IMR-90 (cell line): ENCODE data around the gene IQSEC1. TPM values are rescaled to one million over a fixed set of nuclear protein-coding genes. Genes with fewer than 3 reads are reported as not detected.

Experiments used
- ATAC-seq: fragments of 200-7000 bp; cut with Tn5 transposase; 2 replicates; pipeline ENCODE4 v1.9.1; 2020; ENCODE audit warnings: low read depth, mild to moderate bottlenecking, moderate library complexity
- BruUV-seq: library from RNA; stranded (reverse); fragments of 400-500 nt; replicated peaks from 2 replicates; lab custom pipeline; 2021; lab: Mats Ljungman, UMichigan
- CTCF ChIA-PET: fragments of 300-600 bp; formaldehyde crosslinking; extraction: SDS; loops from one replicate; lab custom pipeline; 2021; ENCODE audit warnings: antibody characterized with exemption; lab: Yijun Ruan, JAX
- POLR2A ChIA-PET: fragments of 300-600 bp; sonication (Branson Sonifier 250); formaldehyde crosslinking; loops from one replicate; lab custom pipeline; 2022; ENCODE audit warnings: antibody characterized with exemption; ENCODE audit not compliant: unreplicated experiment; lab: Charles Lee
- DNase-seq: peaks from one replicate; pipeline ENCODE4 v3.0.0; 2013
- H2AFZ ChIP-seq: replicated peaks from 2 replicates; pipeline ENCODE3; 2013; ENCODE audit warnings: low read length, mild to moderate bottlenecking; ENCODE audit not compliant: poor library complexity
- H2AK5ac ChIP-seq: 2 replicates; pipeline ENCODE4 v1.6.1; 2013; ENCODE audit warnings: low read depth, low read length, inconsistent platforms
- H2AK9ac ChIP-seq: replicated peaks from 2 replicates; pipeline ENCODE3; 2013; ENCODE audit warnings: mild to moderate bottlenecking, low read depth, low read length, moderate library complexity; ENCODE audit not compliant: poor library complexity
- H2BK120ac ChIP-seq: 2 replicates; pipeline ENCODE4 v1.6.1; 2013; ENCODE audit warnings: low read depth, low read length, inconsistent platforms
- H2BK15ac ChIP-seq: 3 replicates; pipeline ENCODE4 v1.6.1; 2013; ENCODE audit warnings: low read depth, low read length, inconsistent platforms
- H2BK20ac ChIP-seq: 2 replicates; pipeline ENCODE4 v1.6.1; 2013; ENCODE audit warnings: low read depth, mild to moderate bottlenecking, inconsistent platforms, low read length, moderate library complexity
- H2BK5ac ChIP-seq: 2 replicates; pipeline ENCODE4 v1.6.1; 2013; ENCODE audit warnings: mild to moderate bottlenecking, low read depth, low read length, inconsistent platforms; ENCODE audit not compliant: poor library complexity, severe bottlenecking
- H3K14ac ChIP-seq: replicated peaks from 2 replicates; pipeline ENCODE4 v1.6.1; 2013; ENCODE audit warnings: low read depth, low read length, inconsistent platforms
- H3K18ac ChIP-seq: 2 replicates; pipeline ENCODE4 v1.6.1; 2013; ENCODE audit warnings: low read depth, low read length, control low read depth
- H3K23ac ChIP-seq: 2 replicates; pipeline ENCODE4 v1.6.1; 2013; ENCODE audit warnings: low read depth, low read length, inconsistent platforms
- H3K27ac ChIP-seq: 2 replicates; pipeline ENCODE4 v1.5.1; 2013; ENCODE audit warnings: mild to moderate bottlenecking, control low read depth, low read length; ENCODE audit not compliant: insufficient read depth
- H3K27me3 ChIP-seq: 2 replicates; pipeline ENCODE4 v1.6.1; 2013; ENCODE audit warnings: low read length; ENCODE audit not compliant: control insufficient read depth, insufficient read depth
- H3K36me3 ChIP-seq: 2 replicates; pipeline ENCODE4 v1.6.1; 2013; ENCODE audit warnings: low read length, mixed read lengths; ENCODE audit not compliant: control insufficient read depth, insufficient read depth
- H3K4ac ChIP-seq: 2 replicates; pipeline ENCODE4 v1.6.1; 2013; ENCODE audit warnings: low read depth, low read length, inconsistent platforms
- H3K4me1 ChIP-seq: 2 replicates; pipeline ENCODE4 v1.6.1; 2013; ENCODE audit warnings: low read length, mixed read lengths; ENCODE audit not compliant: control insufficient read depth, insufficient read depth
- H3K4me2 ChIP-seq: 2 replicates; pipeline ENCODE4 v1.6.1; 2013; ENCODE audit warnings: low read depth, mild to moderate bottlenecking, control low read depth, low read length, moderate library complexity
- H3K4me3 ChIP-seq: 2 replicates; pipeline ENCODE4 v1.5.1; 2013; ENCODE audit warnings: low read depth, mild to moderate bottlenecking, control low read depth, low read length, moderate library complexity; ENCODE audit not compliant: insufficient read depth
- H3K56ac ChIP-seq: 2 replicates; pipeline ENCODE4 v1.6.1; 2013; ENCODE audit warnings: low read length, inconsistent platforms; ENCODE audit not compliant: insufficient read depth; ENCODE audit errors: extremely low read depth
- H3K79me1 ChIP-seq, 2 experiments: 2 replicates each; pipeline ENCODE4 v1.6.1; 2013; ENCODE audit warnings: low read length in 2 of 2, inconsistent platforms in 1 of 2, low read depth in 1 of 2
- H3K9ac ChIP-seq: 2 replicates; pipeline ENCODE4 v1.6.1; 2013; ENCODE audit warnings: low read depth, low read length, control low read depth
- H3K9me1 ChIP-seq: 2 replicates; pipeline ENCODE4 v1.6.1; 2013; ENCODE audit warnings: low read length, inconsistent platforms; ENCODE audit not compliant: insufficient read depth
- H3K9me3 ChIP-seq: 2 replicates; pipeline ENCODE4 v1.6.1; 2013; ENCODE audit warnings: low read length; ENCODE audit not compliant: control insufficient read depth, insufficient read depth
- H4K20me1 ChIP-seq: 2 replicates; pipeline ENCODE4 v1.6.1; 2013; ENCODE audit warnings: low read length, inconsistent platforms; ENCODE audit not compliant: insufficient read depth
- H4K5ac ChIP-seq: 2 replicates; pipeline ENCODE4 v1.6.1; 2013; ENCODE audit warnings: mild to moderate bottlenecking, low read depth, low read length, control low read depth
- H4K8ac ChIP-seq, 2 experiments: 2 replicates each; pipeline ENCODE4 v1.6.1; 2013; ENCODE audit warnings: low read depth in 2 of 2, low read length in 2 of 2, control low read depth in 1 of 2, inconsistent platforms in 1 of 2
- H4K91ac ChIP-seq: 2 replicates; pipeline ENCODE4 v1.6.1; 2013; ENCODE audit warnings: low read depth, low read length, inconsistent platforms; ENCODE audit not compliant: insufficient read depth
- CEBPB ChIP-seq: IDR thresholded peaks from 2 replicates; pipeline ENCODE4 v1.6.1; 2012; ENCODE audit warnings: low read depth, low read length, improper control_type of control experiment
- FOS ChIP-seq: fragments of 150-350 bp; IDR thresholded peaks from 2 replicates; pipeline ENCODE4 v1.6.1; 2016; ENCODE audit warnings: low read depth, low read length
- WGBS, 2 experiments: methylation state at CpG; one replicate each; pipeline versions ENCODE4 v1.1.5 to v1.1.7; 2013; ENCODE audit warnings: missing lambda C conversion rate in 2 of 2; ENCODE audit not compliant: insufficient read length in 1 of 2; ENCODE audit errors: extremely low coverage in 2 of 2; 5-methylcytosine and 5-hydroxymethylcytosine counted together
- dilution Hi-C: fragments of 300-500 bp; cut with HindIII; formaldehyde crosslinking; loops from one replicate; pipeline ENCODE4 v1.14.3; 2018; ENCODE audit warnings: low sequenced_read_pairs; ENCODE audit not compliant: unreplicated experiment
- in situ Hi-C: fragments of 300-500 bp; cut with MboI; formaldehyde crosslinking; loops from 3 replicates; pipeline ENCODE4 v1.14.3; 2019; ENCODE audit warnings: low sequenced_read_pairs, inconsistent platforms, mixed read lengths
- intact Hi-C: fragments of 100-400 bp; cut with micrococcal nuclease; formaldehyde crosslinking; loops from 2 replicates; pipeline ENCODE4 v1.10.0; 2022
- polyA plus RNA-seq, 3 experiments: library from polyadenylated mRNA; depleted of rRNA; stranded (reverse); fragments of >200 nt; gene quantifications; 2 replicates each; pipeline ENCODE4 v1.2.3, GENCODE V29; 2012; ENCODE audit warnings: low replicate concordance in 1 of 3
- total RNA-seq: library from RNA; depleted of rRNA; stranded (reverse); fragments of >200 nt; gene quantifications from 2 replicates; pipeline ENCODE4 v1.2.3, GENCODE V29; 2012

Gene IQSEC1
- total and polyA plus RNA-seq, 2 of the 4 experiments (the other 2 are of a cell fraction) = 5.9 to 11.9 TPM

DNA sequence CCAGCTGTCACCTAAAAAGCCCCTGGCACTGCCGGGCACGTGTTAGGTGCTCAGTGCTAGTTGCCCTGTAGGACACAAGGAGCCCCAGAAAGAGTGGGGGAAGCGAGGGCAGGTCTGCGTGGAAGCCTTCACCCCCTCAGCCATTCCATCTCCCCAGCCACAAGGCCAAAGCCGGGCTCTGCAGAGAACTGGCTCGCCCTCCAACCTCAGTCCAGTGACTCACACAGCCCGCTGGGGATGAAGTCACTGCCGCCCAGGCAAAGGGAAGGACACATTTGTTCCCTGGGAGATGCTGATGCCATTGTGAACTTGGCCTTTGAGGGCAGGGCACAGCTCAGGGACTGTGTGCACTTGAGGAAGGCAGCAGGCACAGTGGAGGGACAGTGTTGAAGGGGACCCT is 48.1 kb downstream of the IQSEC1 start:
- peak; percentile 71 for DNase-seq
- H3K9me3 ChIP-seq = no peaks in the 10 kb centered on the region
- ATAC-seq = peak; percentile 74
- H2BK5ac ChIP-seq = no peak overlapping the region
- no peak overlapping the region for H3K27ac ChIP-seq
- no peak overlapping the region for H3K4me2 ChIP-seq
- no peak overlapping the region for H2BK20ac ChIP-seq
- dilution Hi-C loops = no loop called here
- H3K18ac ChIP-seq = no peak overlapping the region
- ChIA-PET CTCF (no interaction called here), POLR2A (no interaction called here)
- no peak overlapping the region for H4K5ac ChIP-seq
- H3K23ac ChIP-seq = no peak overlapping the region
- H2BK120ac ChIP-seq = no peak overlapping the region
- peak overlapping the region; percentile 50 for H2AFZ ChIP-seq
- no peak overlapping the region for H4K8ac ChIP-seq
- H3K4me1 ChIP-seq = peaks cover 17% of the 10 kb centered on the region
- no peak overlapping the region for H3K4me3 ChIP-seq
- intact Hi-C loops = no loop called here
- no CpG with 5 or more reads among the region's 8 CpGs for whole genome bisulfite sequencing, 2 experiments
- TF ChIP-seq FOS = peak; percentile 62
- no peak for TF ChIP-seq CEBPB
- H2AK9ac ChIP-seq = peak overlapping the region; percentile 48
- H3K9me1 ChIP-seq = peaks cover 10% of the 10 kb centered on the region; the same call in 1 of the 2 replicates
- BruUV-seq = no TSS peak
- H3K9ac ChIP-seq = no peak overlapping the region
- H3K14ac ChIP-seq = no peak overlapping the region
- no peaks in the 10 kb centered on the region for H3K36me3 ChIP-seq
- H3K4ac ChIP-seq = no peak overlapping the region
- H3K27me3 ChIP-seq = peaks cover 6% of the 10 kb centered on the region; the same call in 1 of the 2 replicates
- H4K20me1 ChIP-seq = 0 out of 2 replicates have a peak, but pooled peaks cover 3% of the 10 kb centered on the region
- H3K79me1 ChIP-seq = no peaks in the 10 kb centered on the region
- no peak overlapping the region for H3K56ac ChIP-seq
- H4K91ac ChIP-seq = no peak overlapping the region
- no peak overlapping the region; the same call in 2 of the 3 replicates for H2BK15ac ChIP-seq
- H2AK5ac ChIP-seq = no peak overlapping the region
- in situ Hi-C loops = no loop called here
